Umbilical cord (tissue), 2 donors: ENCODE measurements around the gene EPB41L4B. TPM values are rescaled to one million over a fixed set of nuclear protein-coding genes. Genes with fewer than 3 reads are reported as not detected.

Experiments used
- DNase-seq: peaks from one replicate; pipeline ENCODE4 v3.0.0-alpha.2; 2015; ENCODE audit warnings: low spot score
- total RNA-seq: library from RNA; depleted of rRNA; stranded (reverse); fragments of >200 nt; gene quantifications from one replicate; pipeline ENCODE4 v1.2.3, GENCODE V29; 2014; ENCODE audit warnings: low replicate concordance; ENCODE audit not compliant: insufficient read depth

Gene EPB41L4B
- total RNA-seq, 1 donor from 2014 or later: 5.3 TPM

GRCh38 chr9:109321727-109322126, 868 bp upstream of the EPB41L4B start:
- DNase-seq: no peak

- no peak for DNase-seq
These were observed 523 bp downstream of the EPB41L4B start for GRCh38 chr9:109320331-109320741.

GRCh38 chr9:109319626-109320241, 1.1 kb downstream of the EPB41L4B start:
- no peak for DNase-seq

GRCh38 chr9:109319017-109319625, 1.7 kb downstream of the EPB41L4B start:
- DNase-seq: no peak

GRCh38 chr9:109317979-109318741, 2.7 kb downstream of the EPB41L4B start:
- DNase-seq: no peak

- no peak for DNase-seq
These were observed 3.4 kb downstream of the EPB41L4B start for GRCh38 chr9:109317311-109317978.

GRCh38 chr9:109316207-109316640, 4.6 kb downstream of the EPB41L4B start:
- no peak for DNase-seq

GRCh38 chr9:109315480-109316206, 5.2 kb downstream of the EPB41L4B start:
- no peak for DNase-seq

- no peak for DNase-seq
These were observed 6.8 kb downstream of the EPB41L4B start for GRCh38 chr9:109314011-109314531.

GRCh38 chr9:109313351-109313750, 7.5 kb downstream of the EPB41L4B start:
- DNase-seq: no peak

GRCh38 chr9:109312783-109313182, 8.1 kb downstream of the EPB41L4B start:
- no peak for DNase-seq

- no peak for DNase-seq
These were observed 9.1 kb downstream of the EPB41L4B start for GRCh38 chr9:109311731-109312130.

- DNase-seq: no peak
These were observed 9.6 kb downstream of the EPB41L4B start for GRCh38 chr9:109311286-109311685.

GRCh38 chr9:109310486-109310901, 10.4 kb downstream of the EPB41L4B start:
- DNase-seq: no peak

GRCh38 chr9:109309282-109309681, 11.6 kb downstream of the EPB41L4B start:
- DNase-seq: no peak

- DNase-seq: no peak
These were observed 13.2 kb downstream of the EPB41L4B start for GRCh38 chr9:109307380-109308240.

- no peak for DNase-seq
These were observed 15.1 kb downstream of the EPB41L4B start for GRCh38 chr9:109305801-109306200.

- DNase-seq: no peak
These were observed 16.5 kb downstream of the EPB41L4B start for GRCh38 chr9:109304347-109304746.

- DNase-seq: no peak
These were observed 17.0 kb downstream of the EPB41L4B start for GRCh38 chr9:109303900-109304299.

GRCh38 chr9:109302606-109303005, 18.3 kb downstream of the EPB41L4B start:
- peak; percentile 57 for DNase-seq
